PC-3 (cell line): Measurements from ENCODE around the gene PRICKLE1. TPM values are rescaled to one million over a fixed set of nuclear protein-coding genes. Genes with fewer than 3 reads are reported as not detected.

ENCODE experiments used
- ATAC-seq: fragments of 200-7000 bp; cut with Tn5 transposase; 2 replicates; pipeline ENCODE4 v1.9.1; 2020; ENCODE audit warnings: mild to moderate bottlenecking, moderate library complexity
- BruUV-seq: library from RNA; stranded (reverse); fragments of 400-500 nt; replicated peaks from 2 replicates; lab custom pipeline; 2021; lab: Mats Ljungman, UMichigan
- CTCF ChIA-PET: fragments of 300-600 bp; sonication (Branson Sonifier 250); formaldehyde crosslinking; loops from one replicate; lab custom pipeline; 2022; ENCODE audit warnings: antibody characterized with exemption; lab: Charles Lee
- POLR2A ChIA-PET: fragments of 300-600 bp; sonication (Branson Sonifier 250); formaldehyde crosslinking; loops from one replicate; lab custom pipeline; 2022; ENCODE audit warnings: antibody characterized with exemption; ENCODE audit not compliant: unreplicated experiment; lab: Charles Lee
- DNase-seq: peaks from one replicate; pipeline ENCODE4 v3.0.0-alpha.2; 2015
- H2AFZ ChIP-seq: fragments of 300-600 bp; sonication (generic); 2 replicates; pipeline ENCODE4 v1.6.0; 2016; ENCODE audit warnings: antibody characterized with exemption, low read length
- H3F3A ChIP-seq: fragments of 300-600 bp; sonication (generic); one replicate; pipeline ENCODE4 v1.6.0; 2017; ENCODE audit warnings: antibody characterized with exemption, low read length, control low read depth, mild to moderate bottlenecking; ENCODE audit not compliant: unreplicated experiment
- H3K27ac ChIP-seq: fragments of 300-600 bp; sonication (generic); 2 replicates; pipeline ENCODE4 v1.5.1; 2016; ENCODE audit warnings: mild to moderate bottlenecking, low read length
- H3K27me3 ChIP-seq: fragments of 300-600 bp; sonication (generic); 2 replicates; pipeline ENCODE4 v1.6.1; 2016; ENCODE audit warnings: low read length, mixed read lengths
- H3K36me3 ChIP-seq: fragments of 300-600 bp; sonication (generic); 2 replicates; pipeline ENCODE4 v1.6.1; 2016; ENCODE audit warnings: low read depth, mixed run types, low read length, mixed read lengths
- H3K4me1 ChIP-seq: fragments of 300-600 bp; sonication (generic); 2 replicates; pipeline ENCODE4 v1.5.1; 2016; ENCODE audit warnings: low read length; ENCODE audit not compliant: insufficient read depth
- H3K4me2 ChIP-seq: fragments of 300-600 bp; sonication (generic); 2 replicates; pipeline ENCODE4 v1.6.0; 2016; ENCODE audit warnings: low read length
- H3K4me3 ChIP-seq: fragments of 300-600 bp; sonication (generic); 2 replicates; pipeline ENCODE4 v1.5.1; 2016; ENCODE audit warnings: mild to moderate bottlenecking, low read length, mixed read lengths
- H3K79me2 ChIP-seq: fragments of 300-600 bp; sonication (generic); 2 replicates; pipeline ENCODE4 v1.6.1; 2017; ENCODE audit warnings: low read length, mixed read lengths
- H3K9ac ChIP-seq: fragments of 300-600 bp; sonication (generic); 2 replicates; pipeline ENCODE4 v1.6.0; 2016; ENCODE audit warnings: mild to moderate bottlenecking, low read length
- H3K9me2 ChIP-seq: fragments of 300-600 bp; sonication (generic); replicated peaks from 2 replicates; pipeline ENCODE4 v1.6.1; 2016; ENCODE audit warnings: mixed run types, low read length, mixed read lengths
- H3K9me3 ChIP-seq: fragments of 300-600 bp; sonication (generic); 2 replicates; pipeline ENCODE4 v1.6.1; 2016; ENCODE audit warnings: low read length, mixed read lengths
- H4K20me1 ChIP-seq: fragments of 300-600 bp; sonication (generic); 2 replicates; pipeline ENCODE4 v1.6.1; 2016; ENCODE audit warnings: low read length, mixed read lengths
- CTCF ChIP-seq: fragments of 300-600 bp; sonication (generic); conservative IDR thresholded peaks from 2 replicates; pipeline ENCODE4 v1.5.1; 2017; ENCODE audit warnings: antibody characterized with exemption, low read depth, mild to moderate bottlenecking, low read length
- EZH2 ChIP-seq: fragments of 300-600 bp; sonication (generic); IDR thresholded peaks from one replicate; pipeline ENCODE4 v1.6.1; 2017; ENCODE audit warnings: antibody characterized with exemption, mild to moderate bottlenecking, low read length; ENCODE audit not compliant: unreplicated experiment
- EZH2phosphoT487 ChIP-seq: fragments of 300-600 bp; sonication (generic); IDR thresholded peaks from 2 replicates; pipeline ENCODE4 v1.6.1; 2018; ENCODE audit warnings: mild to moderate bottlenecking, antibody characterized with exemption, low read length, borderline replicate concordance
- intact Hi-C: fragments of 100-400 bp; cut with micrococcal nuclease; formaldehyde crosslinking; loops from 2 replicates; pipeline ENCODE4 v1.9.0; 2023
- total RNA-seq: library from RNA; depleted of rRNA; stranded (reverse); fragments of >200 nt; gene quantifications from 2 replicates; pipeline ENCODE4 v1.2.3, GENCODE V29; 2014

PRICKLE1 gene
- total RNA-seq, 1 experiment from 2014 or later = 17.2 TPM

GRCh38 chr12:42508913-42509460, 80.6 kb downstream of the PRICKLE1 start:
- CTCF ChIA-PET = no interaction called here
- no peaks in the 10 kb centered on the region for H3K9me3 ChIP-seq
- H3K9me2 ChIP-seq = no peaks in the 10 kb centered on the region
- no TSS peak for BruUV-seq
- H3K4me2 ChIP-seq = no peak overlapping the region
- no peaks in the 10 kb centered on the region for H4K20me1 ChIP-seq
- H3F3A ChIP-seq = no peaks in the 10 kb centered on the region
- TF ChIP-seq EZH2 (no peak), EZH2phosphoT487 (no peak), CTCF (no peak)
- POLR2A ChIA-PET = no interaction called here
- H3K27ac ChIP-seq = no peak overlapping the region
- no peak overlapping the region for H3K4me3 ChIP-seq
- DNase-seq = no peak
- H2AFZ ChIP-seq = no peak overlapping the region
- no peaks in the 10 kb centered on the region for H3K36me3 ChIP-seq
- H3K9ac ChIP-seq = no peak overlapping the region
- H3K27me3 ChIP-seq = no peaks in the 10 kb centered on the region
- H3K4me1 ChIP-seq = no peaks in the 10 kb centered on the region
- H3K79me2 ChIP-seq = no peaks in the 10 kb centered on the region
- ATAC-seq = no peak
- intact Hi-C loops = no loop called here

DNA sequence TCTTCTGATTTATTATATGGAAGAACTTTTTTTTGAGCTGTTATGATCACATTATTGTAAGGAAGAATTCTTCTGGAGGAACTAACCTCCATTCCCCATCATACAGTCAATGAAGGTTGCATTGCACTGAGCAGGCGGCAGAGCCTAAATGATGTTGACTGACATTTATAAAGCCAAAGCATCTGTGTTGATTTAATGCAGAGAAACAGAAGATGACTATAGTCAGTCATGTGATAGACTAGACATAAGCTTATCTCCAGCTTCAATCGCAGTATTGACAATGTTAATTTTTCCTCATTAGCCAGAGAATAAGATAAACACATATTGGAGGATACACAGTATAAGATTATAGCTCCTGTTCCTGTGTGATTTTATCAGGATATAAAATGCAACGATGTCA, 82.0 kb downstream of the PRICKLE1 start:
- no TSS peak for BruUV-seq
- ATAC-seq (no peak), DNase-seq (no peak)
- Histone ChIP-seq H3K79me2 (no peaks in the 10 kb centered on the region), H3K4me1 (no peaks in the 10 kb centered on the region), H3K4me3 (no peak overlapping the region), H4K20me1 (no peaks in the 10 kb centered on the region), H2AFZ (no peak overlapping the region), H3K9ac (no peak overlapping the region), H3K36me3 (no peaks in the 10 kb centered on the region), H3K27ac (no peak overlapping the region), H3F3A (no peaks in the 10 kb centered on the region), H3K9me3 (no peaks in the 10 kb centered on the region), H3K4me2 (no peak overlapping the region), H3K27me3 (no peaks in the 10 kb centered on the region), H3K9me2 (no peaks in the 10 kb centered on the region)
- CTCF ChIA-PET = no interaction called here
- intact Hi-C loops = no loop called here
- no peak for TF ChIP-seq EZH2phosphoT487
- TF ChIP-seq EZH2 = no peak
- no peak for TF ChIP-seq CTCF
- POLR2A ChIA-PET = interaction anchor here (0.6 kb wide), 1 partner anchor 320 kb away, joined by 4 read pairs; no protein-coding TSS in a partner anchor

GRCh38 chr12:42507081-42507480, 82.5 kb downstream of the PRICKLE1 start:
- CTCF ChIA-PET = no interaction called here

More at GRCh38 chr12:42507081-42507480, 82.5 kb downstream of the PRICKLE1 start:
- no peaks in the 10 kb centered on the region for H3K36me3 ChIP-seq
- H3K27me3 ChIP-seq = no peaks in the 10 kb centered on the region
- TF ChIP-seq CTCF (no peak), EZH2 (no peak), EZH2phosphoT487 (no peak)
- no peak overlapping the region for H3K4me2 ChIP-seq
- no peaks in the 10 kb centered on the region for H3K9me2 ChIP-seq
- no peaks in the 10 kb centered on the region for H4K20me1 ChIP-seq
- POLR2A ChIA-PET = interaction anchor here (0.6 kb wide), 1 partner anchor 321 kb away, joined by 4 read pairs; no protein-coding TSS in a partner anchor
- intact Hi-C loops = no loop called here
- BruUV-seq = no TSS peak
- no peaks in the 10 kb centered on the region for H3K4me1 ChIP-seq
- no peaks in the 10 kb centered on the region for H3F3A ChIP-seq
- no peaks in the 10 kb centered on the region for H3K79me2 ChIP-seq
- no peaks in the 10 kb centered on the region for H3K9me3 ChIP-seq
- H3K9ac ChIP-seq = no peak overlapping the region
- no peak overlapping the region for H3K4me3 ChIP-seq
- DNase-seq = no peak
- H3K27ac ChIP-seq = no peak overlapping the region
- ATAC-seq = no peak
- H2AFZ ChIP-seq = no peak overlapping the region
